SU-DHL-6 (cell line): Measurements from ENCODE around the gene STAP1.

Experiments used
- EZH2phosphoT487 ChIP-seq: fragments of 200-600 bp; sonication (generic), shearing (Covaris generic); conservative IDR thresholded peaks from 2 replicates; pipeline ENCODE4 v1.6.1; 2018; ENCODE audit warnings: mild to moderate bottlenecking, antibody characterized with exemption, low read length, moderate library complexity, mixed read lengths
- TF ChIP-seq, protein P1 (sequence below): fragments of 200-600 bp; sonication (generic); IDR thresholded peaks from one replicate; pipeline ENCODE4 v1.5.1; 2017; ENCODE audit warnings: antibody characterized with exemption, mild to moderate bottlenecking, low read length, moderate library complexity; ENCODE audit not compliant: insufficient read depth, poor library complexity, severe bottlenecking

DNA sequence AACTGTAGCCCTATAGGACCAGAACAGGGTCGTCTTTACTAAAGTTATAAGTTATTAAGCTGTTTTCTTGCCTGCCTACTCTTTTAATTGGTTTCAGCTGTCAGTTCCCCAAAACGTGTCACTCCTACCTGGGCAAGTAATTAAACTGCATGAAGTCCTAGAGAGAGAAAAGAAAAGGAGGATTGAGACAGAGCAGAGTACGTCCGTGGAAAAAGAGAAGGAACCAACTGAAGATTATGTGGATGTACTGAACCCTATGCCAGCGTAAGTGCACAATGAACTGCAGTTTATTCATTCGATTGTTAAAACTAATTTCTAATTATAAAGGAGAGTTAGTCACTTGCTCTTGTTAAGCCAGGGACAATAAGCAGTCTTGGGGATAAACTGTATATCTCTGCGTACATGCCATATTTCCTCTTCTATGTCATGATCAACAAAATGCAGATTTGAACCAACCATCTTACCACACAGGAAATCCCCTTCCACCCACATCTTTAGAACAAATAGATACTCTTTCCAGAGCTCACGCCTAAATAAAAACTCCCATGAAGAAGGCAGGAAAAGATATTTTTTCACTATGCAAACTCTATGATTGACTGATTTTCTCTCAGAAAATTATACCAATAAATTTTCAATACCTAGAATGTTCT lies 22.8 kb downstream of the STAP1 start:
- TF ChIP-seq, protein P1, sequence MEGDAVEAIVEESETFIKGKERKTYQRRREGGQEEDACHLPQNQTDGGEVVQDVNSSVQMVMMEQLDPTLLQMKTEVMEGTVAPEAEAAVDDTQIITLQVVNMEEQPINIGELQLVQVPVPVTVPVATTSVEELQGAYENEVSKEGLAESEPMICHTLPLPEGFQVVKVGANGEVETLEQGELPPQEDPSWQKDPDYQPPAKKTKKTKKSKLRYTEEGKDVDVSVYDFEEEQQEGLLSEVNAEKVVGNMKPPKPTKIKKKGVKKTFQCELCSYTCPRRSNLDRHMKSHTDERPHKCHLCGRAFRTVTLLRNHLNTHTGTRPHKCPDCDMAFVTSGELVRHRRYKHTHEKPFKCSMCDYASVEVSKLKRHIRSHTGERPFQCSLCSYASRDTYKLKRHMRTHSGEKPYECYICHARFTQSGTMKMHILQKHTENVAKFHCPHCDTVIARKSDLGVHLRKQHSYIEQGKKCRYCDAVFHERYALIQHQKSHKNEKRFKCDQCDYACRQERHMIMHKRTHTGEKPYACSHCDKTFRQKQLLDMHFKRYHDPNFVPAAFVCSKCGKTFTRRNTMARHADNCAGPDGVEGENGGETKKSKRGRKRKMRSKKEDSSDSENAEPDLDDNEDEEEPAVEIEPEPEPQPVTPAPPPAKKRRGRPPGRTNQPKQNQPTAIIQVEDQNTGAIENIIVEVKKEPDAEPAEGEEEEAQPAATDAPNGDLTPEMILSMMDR = no peak
- TF ChIP-seq EZH2phosphoT487 = no peak
